ENCODE results near the gene ACTL10. TPM values are rescaled to one million over a fixed set of nuclear protein-coding genes. Genes with fewer than 3 reads are reported as not detected.

ACTL10 gene
- total and polyA plus RNA-seq, 2 of the 13 experiments (the other 11 are each of a cell fraction or from before 2014, with no cell fraction given): not detected

DNA sequence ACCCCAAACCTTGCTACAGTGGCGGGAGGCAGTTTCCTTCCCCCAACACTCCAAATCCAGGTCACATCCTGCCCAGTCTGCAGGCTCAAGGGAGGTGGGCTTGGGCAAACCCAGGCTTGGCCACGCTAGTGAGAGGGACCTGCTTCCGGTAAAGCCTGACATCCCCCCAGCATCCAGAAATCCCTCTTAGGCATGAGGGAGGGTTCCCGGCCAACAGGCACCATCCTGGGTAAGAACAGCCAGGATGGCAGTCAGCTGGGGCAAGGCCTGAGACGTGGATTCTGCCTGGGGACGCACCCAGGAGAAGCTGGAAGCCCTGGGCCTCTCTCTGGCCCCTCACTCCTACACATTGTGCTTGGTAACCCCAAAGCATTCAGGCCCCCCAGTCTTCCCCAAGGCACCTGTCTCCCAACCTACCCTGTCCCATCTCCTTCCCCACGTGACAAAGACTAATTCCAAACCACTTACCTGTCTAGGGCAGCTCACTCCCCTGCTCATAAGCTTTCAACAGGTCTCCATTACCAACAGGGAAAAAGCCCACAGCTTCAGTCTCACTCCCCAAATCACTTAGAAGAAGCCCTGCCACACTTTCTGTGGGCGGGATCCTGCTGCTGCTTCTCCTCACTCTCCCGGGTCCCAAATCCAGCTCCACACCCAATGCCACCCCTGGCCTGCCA lies 2.5 kb upstream of the ACTL10 start (continued):
- TF ChIP-seq HIC2 (CRISPR knock-in tag; IDR thresholded peaks at IDR 0.05; ENCODE audit: low read depth): no peak
- TF ChIP-seq, protein P1, sequence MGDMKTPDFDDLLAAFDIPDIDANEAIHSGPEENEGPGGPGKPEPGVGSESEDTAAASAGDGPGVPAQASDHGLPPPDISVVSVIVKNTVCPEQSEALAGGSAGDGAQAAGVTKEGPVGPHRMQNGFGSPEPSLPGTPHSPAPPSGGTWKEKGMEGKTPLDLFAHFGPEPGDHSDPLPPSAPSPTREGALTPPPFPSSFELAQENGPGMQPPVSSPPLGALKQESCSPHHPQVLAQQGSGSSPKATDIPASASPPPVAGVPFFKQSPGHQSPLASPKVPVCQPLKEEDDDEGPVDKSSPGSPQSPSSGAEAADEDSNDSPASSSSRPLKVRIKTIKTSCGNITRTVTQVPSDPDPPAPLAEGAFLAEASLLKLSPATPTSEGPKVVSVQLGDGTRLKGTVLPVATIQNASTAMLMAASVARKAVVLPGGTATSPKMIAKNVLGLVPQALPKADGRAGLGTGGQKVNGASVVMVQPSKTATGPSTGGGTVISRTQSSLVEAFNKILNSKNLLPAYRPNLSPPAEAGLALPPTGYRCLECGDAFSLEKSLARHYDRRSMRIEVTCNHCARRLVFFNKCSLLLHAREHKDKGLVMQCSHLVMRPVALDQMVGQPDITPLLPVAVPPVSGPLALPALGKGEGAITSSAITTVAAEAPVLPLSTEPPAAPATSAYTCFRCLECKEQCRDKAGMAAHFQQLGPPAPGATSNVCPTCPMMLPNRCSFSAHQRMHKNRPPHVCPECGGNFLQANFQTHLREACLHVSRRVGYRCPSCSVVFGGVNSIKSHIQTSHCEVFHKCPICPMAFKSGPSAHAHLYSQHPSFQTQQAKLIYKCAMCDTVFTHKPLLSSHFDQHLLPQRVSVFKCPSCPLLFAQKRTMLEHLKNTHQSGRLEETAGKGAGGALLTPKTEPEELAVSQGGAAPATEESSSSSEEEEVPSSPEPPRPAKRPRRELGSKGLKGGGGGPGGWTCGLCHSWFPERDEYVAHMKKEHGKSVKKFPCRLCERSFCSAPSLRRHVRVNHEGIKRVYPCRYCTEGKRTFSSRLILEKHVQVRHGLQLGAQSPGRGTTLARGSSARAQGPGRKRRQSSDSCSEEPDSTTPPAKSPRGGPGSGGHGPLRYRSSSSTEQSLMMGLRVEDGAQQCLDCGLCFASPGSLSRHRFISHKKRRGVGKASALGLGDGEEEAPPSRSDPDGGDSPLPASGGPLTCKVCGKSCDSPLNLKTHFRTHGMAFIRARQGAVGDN (CRISPR knock-in tag; IDR thresholded peaks at IDR 0.05): no peak; the same call in 1 of the 2 replicates
- 0 out of 2 replicates have a peak, but pooled peaks have one; percentile 12 for TF ChIP-seq ZNF772 (CRISPR knock-in tag; IDR thresholded peaks at IDR 0.05)
- TF ChIP-seq ZNF501 (CRISPR knock-in tag; IDR thresholded peaks at IDR 0.05): no peak
- no peak for TF ChIP-seq GTF2F1 (IDR thresholded peaks at IDR 0.05; ENCODE audit: low read length)
- no peak for TF ChIP-seq ZNF333 (CRISPR knock-in tag; IDR thresholded peaks at IDR 0.05; ENCODE audit: borderline replicate concordance)
- TF ChIP-seq ZNF691 (CRISPR knock-in tag; IDR thresholded peaks at IDR 0.05; ENCODE audit: borderline replicate concordance, low read depth): no peak
- peak; percentile 64; the same call in 1 of the 2 replicates for TF ChIP-seq CBX5 (CRISPR knock-in tag; IDR thresholded peaks at IDR 0.05; ENCODE audit: borderline replicate concordance)
- TF ChIP-seq PPARG (CRISPR knock-in tag; conservative IDR thresholded peaks at IDR 0.05): no peak
- TF ChIP-seq, protein P2, sequence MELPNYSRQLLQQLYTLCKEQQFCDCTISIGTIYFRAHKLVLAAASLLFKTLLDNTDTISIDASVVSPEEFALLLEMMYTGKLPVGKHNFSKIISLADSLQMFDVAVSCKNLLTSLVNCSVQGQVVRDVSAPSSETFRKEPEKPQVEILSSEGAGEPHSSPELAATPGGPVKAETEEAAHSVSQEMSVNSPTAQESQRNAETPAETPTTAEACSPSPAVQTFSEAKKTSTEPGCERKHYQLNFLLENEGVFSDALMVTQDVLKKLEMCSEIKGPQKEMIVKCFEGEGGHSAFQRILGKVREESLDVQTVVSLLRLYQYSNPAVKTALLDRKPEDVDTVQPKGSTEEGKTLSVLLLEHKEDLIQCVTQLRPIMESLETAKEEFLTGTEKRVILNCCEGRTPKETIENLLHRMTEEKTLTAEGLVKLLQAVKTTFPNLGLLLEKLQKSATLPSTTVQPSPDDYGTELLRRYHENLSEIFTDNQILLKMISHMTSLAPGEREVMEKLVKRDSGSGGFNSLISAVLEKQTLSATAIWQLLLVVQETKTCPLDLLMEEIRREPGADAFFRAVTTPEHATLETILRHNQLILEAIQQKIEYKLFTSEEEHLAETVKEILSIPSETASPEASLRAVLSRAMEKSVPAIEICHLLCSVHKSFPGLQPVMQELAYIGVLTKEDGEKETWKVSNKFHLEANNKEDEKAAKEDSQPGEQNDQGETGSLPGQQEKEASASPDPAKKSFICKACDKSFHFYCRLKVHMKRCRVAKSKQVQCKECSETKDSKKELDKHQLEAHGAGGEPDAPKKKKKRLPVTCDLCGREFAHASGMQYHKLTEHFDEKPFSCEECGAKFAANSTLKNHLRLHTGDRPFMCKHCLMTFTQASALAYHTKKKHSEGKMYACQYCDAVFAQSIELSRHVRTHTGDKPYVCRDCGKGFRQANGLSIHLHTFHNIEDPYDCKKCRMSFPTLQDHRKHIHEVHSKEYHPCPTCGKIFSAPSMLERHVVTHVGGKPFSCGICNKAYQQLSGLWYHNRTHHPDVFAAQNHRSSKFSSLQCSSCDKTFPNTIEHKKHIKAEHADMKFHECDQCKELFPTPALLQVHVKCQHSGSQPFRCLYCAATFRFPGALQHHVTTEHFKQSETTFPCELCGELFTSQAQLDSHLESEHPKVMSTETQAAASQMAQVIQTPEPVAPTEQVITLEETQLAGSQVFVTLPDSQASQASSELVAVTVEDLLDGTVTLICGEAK (IDR thresholded peaks at IDR 0.05): no peak
- TF ChIP-seq, protein P2 (CRISPR knock-in tag; IDR thresholded peaks at IDR 0.05): no peak
- TF ChIP-seq ZNF557 (CRISPR knock-in tag; IDR thresholded peaks at IDR 0.05): 0 out of 2 replicates have a peak, but pooled peaks have one; percentile 19
